Measurements from ENCODE around the gene ARHGAP24. TPM values are rescaled to one million over a fixed set of nuclear protein-coding genes. Genes with fewer than 3 reads are reported as not detected.

ARHGAP24 gene
- total and polyA plus RNA-seq, 12 donors, result 0.72 to 53.4 (median 4.4) TPM

DNA sequence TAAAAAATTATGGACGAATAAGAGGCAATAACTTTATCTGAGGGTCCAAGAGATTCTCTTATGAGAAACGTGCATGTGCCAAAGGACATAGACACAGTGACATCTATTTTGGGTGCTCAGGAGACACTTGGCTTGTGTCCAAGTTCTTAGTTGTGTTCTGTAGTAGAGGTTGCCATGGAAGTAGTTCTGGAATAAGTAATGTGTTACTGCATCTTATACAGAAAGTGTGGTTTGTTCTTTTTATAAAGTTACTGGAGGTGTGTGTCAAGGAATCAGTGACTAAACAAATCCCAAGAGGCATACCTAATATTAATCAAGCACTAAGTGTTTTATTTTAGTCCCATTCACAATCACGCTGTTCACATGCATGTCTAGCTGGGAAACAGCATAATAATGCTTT lies 305.7 kb downstream of the ARHGAP24 start:
- H3K27me3 ChIP-seq, result no peaks in the 10 kb centered on the region
- no peaks in the 10 kb centered on the region for H3K4me1 ChIP-seq (replicated peaks in 1 of 2)
- no peaks in the 10 kb centered on the region for H3K9me3 ChIP-seq (replicated peaks in 1 of 3)
- DNase-seq, result no peak
- no peaks in the 10 kb centered on the region for H3K36me3 ChIP-seq (replicated peaks in 1 of 2)
- H3K4me3 ChIP-seq, result no peak overlapping the region
- WGBS, 4 donors, result 41 to 64% (median 56%) methylated on average over 3 of the region's 3 CpGs
- TF ChIP-seq, protein P1, sequence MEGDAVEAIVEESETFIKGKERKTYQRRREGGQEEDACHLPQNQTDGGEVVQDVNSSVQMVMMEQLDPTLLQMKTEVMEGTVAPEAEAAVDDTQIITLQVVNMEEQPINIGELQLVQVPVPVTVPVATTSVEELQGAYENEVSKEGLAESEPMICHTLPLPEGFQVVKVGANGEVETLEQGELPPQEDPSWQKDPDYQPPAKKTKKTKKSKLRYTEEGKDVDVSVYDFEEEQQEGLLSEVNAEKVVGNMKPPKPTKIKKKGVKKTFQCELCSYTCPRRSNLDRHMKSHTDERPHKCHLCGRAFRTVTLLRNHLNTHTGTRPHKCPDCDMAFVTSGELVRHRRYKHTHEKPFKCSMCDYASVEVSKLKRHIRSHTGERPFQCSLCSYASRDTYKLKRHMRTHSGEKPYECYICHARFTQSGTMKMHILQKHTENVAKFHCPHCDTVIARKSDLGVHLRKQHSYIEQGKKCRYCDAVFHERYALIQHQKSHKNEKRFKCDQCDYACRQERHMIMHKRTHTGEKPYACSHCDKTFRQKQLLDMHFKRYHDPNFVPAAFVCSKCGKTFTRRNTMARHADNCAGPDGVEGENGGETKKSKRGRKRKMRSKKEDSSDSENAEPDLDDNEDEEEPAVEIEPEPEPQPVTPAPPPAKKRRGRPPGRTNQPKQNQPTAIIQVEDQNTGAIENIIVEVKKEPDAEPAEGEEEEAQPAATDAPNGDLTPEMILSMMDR (IDR thresholded peaks at IDR 0.05), result no peak
- no peak for TF ChIP-seq POLR2A (IDR thresholded peaks at IDR 0.05)
- H3K27ac ChIP-seq, result no peak overlapping the region
- intact Hi-C loops (cut with DNase I), result no loop called here

DNA sequence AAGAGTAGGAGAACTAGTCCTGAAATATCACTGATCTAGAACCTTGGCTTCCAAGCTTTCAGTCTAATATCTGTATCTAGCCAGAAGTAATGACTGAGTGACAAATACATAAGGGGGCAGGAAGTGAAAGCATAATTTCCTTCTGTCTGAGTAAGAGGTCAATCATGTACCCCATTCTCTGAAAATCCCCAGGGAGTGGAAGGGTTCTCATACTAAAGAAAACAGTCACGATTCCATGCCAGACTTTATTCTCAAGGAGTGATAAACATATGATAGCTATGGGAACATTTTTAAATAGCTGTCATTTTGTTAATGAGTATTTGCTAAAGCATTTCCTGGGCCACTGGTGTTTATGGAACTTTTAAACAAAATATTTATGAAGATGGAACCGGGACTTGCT lies 308.5 kb downstream of the ARHGAP24 start:
- no peaks in the 10 kb centered on the region for H3K27me3 ChIP-seq
- H3K4me1 ChIP-seq (replicated peaks in 1 of 2), result no peaks in the 10 kb centered on the region
- TF ChIP-seq, protein P1 (IDR thresholded peaks at IDR 0.05), result no peak
- TF ChIP-seq POLR2A (IDR thresholded peaks at IDR 0.05), result no peak
- H3K36me3 ChIP-seq (replicated peaks in 1 of 2), result no peaks in the 10 kb centered on the region
- intact Hi-C loops (cut with DNase I), result no loop called here
- H3K27ac ChIP-seq, result no peak overlapping the region
- 64 to 74% (median 69%) methylated on average over 2 of the region's 2 CpGs for WGBS, 4 donors
- H3K9me3 ChIP-seq (replicated peaks in 1 of 3), result no peaks in the 10 kb centered on the region
- no peak overlapping the region for H3K4me3 ChIP-seq
- DNase-seq, result no peak

DNA sequence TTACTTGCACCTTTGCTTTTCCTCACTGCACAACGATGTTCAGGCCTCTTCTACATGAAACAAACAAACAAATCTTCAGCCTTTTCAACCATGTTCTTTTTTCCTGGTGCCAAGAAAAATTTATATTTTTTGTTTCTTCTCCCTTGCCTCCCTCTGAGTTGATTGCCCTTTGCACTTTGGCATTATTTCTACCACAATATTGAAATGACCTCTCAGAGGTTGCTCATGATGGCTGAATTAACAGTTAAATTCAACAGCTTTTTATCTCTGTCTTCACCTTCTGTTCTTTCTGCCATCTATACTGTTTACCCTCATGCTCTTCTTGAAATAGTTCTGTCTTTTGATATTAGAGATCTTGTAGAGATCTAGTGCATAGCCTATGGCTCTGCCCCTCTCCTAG lies 308.9 kb downstream of the ARHGAP24 start:
- H3K4me1 ChIP-seq (replicated peaks in 1 of 2), result no peaks in the 10 kb centered on the region

DNA sequence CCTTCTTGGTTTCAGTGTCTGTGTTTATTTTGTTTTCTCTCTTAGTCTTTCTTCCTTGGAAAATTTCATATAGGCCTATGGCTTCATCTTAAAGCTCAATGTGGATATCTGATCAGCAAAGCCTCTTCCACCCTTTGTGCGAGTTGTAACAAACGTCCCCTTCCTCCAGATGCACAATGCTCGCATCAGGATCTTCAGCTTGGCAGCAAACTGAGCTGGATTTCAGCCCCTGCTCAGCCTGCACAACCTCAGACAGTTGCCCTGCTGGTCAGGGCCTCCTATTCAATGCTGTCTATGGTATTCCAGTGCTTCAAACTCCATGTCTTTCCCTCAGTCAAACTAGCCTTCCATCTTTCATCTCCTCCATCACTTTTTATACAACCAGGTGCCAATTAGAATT lies 309.4 kb downstream of the ARHGAP24 start:
- 81 to 98% (median 90%) methylated on average over 3 of the region's 3 CpGs for WGBS, 4 donors
- Histone ChIP-seq H3K27me3 (no peaks in the 10 kb centered on the region), H3K9me3 (replicated peaks in 1 of 3) (no peaks in the 10 kb centered on the region), H3K36me3 (replicated peaks in 1 of 2) (no peaks in the 10 kb centered on the region), H3K4me1 (replicated peaks in 1 of 2) (no peaks in the 10 kb centered on the region), H3K4me3 (no peak overlapping the region), H3K27ac (no peak overlapping the region)
- no peak for DNase-seq
- no peak for TF ChIP-seq POLR2A (IDR thresholded peaks at IDR 0.05)
- TF ChIP-seq, protein P1 (IDR thresholded peaks at IDR 0.05), result no peak
- intact Hi-C loops (cut with DNase I), result no loop called here

More for the DNA sequence above, 308.9 kb downstream of the ARHGAP24 start:
- intact Hi-C loops (cut with DNase I), result no loop called here
- no peaks in the 10 kb centered on the region for H3K36me3 ChIP-seq (replicated peaks in 1 of 2)
- no peak overlapping the region for H3K27ac ChIP-seq
- TF ChIP-seq, protein P1 (IDR thresholded peaks at IDR 0.05), result no peak
- TF ChIP-seq POLR2A (IDR thresholded peaks at IDR 0.05), result no peak
- H3K9me3 ChIP-seq (replicated peaks in 1 of 3), result no peaks in the 10 kb centered on the region
- no peak for DNase-seq
- WGBS, 4 donors, result 76 to 86% (median 83%) methylated on average over 1 of the region's 1 CpG
- no peak overlapping the region for H3K4me3 ChIP-seq
- no peaks in the 10 kb centered on the region for H3K27me3 ChIP-seq
